Measurements from ENCODE around the gene ZMYND8.

Gene ZMYND8

GRCh38 chr20:47235853-47236638 lies 120.5 kb downstream of the ZMYND8 start:
- no peak for TF ChIP-seq CTCF (IDR thresholded peaks at IDR 0.05)
- Histone ChIP-seq H3K27me3 (no peaks in the 10 kb centered on the region), H3K36me3 (peaks cover 33 to 71% (median 41%) of the 10 kb centered on the region in 3 donors), H3K27ac (no peak overlapping the region), H3K9me3 (no peaks in the 10 kb centered on the region), H3K4me3 (no peak overlapping the region), H3K4me1 (peaks cover 0 to 16% (median 2%) of the 10 kb centered on the region in 4 donors)
- no peak for DNase-seq
- intact Hi-C loops (cut with DNase I; ENCODE audit: low total_unique reads): no loop called here

GRCh38 chr20:47235111-47235510 lies 121.4 kb downstream of the ZMYND8 start:
- intact Hi-C loops (cut with DNase I; ENCODE audit: low total_unique reads): no loop called here
- Histone ChIP-seq H3K36me3 (peaks cover 33 to 75% (median 38%) of the 10 kb centered on the region in 3 donors), H3K27ac (no peak overlapping the region), H3K4me1 (peaks cover 0 to 24% (median 4%) of the 10 kb centered on the region in 4 donors), H3K27me3 (no peaks in the 10 kb centered on the region), H3K4me3 (no peak overlapping the region), H3K9me3 (no peaks in the 10 kb centered on the region)
- DNase-seq: no peak
- TF ChIP-seq CTCF (IDR thresholded peaks at IDR 0.05): no peak

GRCh38 chr20:47233333-47234188 lies 122.9 kb downstream of the ZMYND8 start:
- DNase-seq: no peak
- Histone ChIP-seq H3K27ac (no peak overlapping the region), H3K4me1 (peaks cover 0 to 24% (median 4%) of the 10 kb centered on the region in 4 donors), H3K4me3 (no peak overlapping the region), H3K36me3 (peaks cover 33 to 79% (median 43%) of the 10 kb centered on the region in 3 donors), H3K27me3 (no peaks in the 10 kb centered on the region), H3K9me3 (no peaks in the 10 kb centered on the region)
- no peak for TF ChIP-seq CTCF (IDR thresholded peaks at IDR 0.05)
- intact Hi-C loops (cut with DNase I; ENCODE audit: low total_unique reads): no loop called here

GRCh38 chr20:47232518-47232917 lies 124.0 kb downstream of the ZMYND8 start:
- Histone ChIP-seq H3K27ac (peak overlapping the region; percentile 56 to 70), H3K27me3 (no peaks in the 10 kb centered on the region), H3K9me3 (no peaks in the 10 kb centered on the region), H3K36me3 (peaks cover 31 to 79% (median 39%) of the 10 kb centered on the region in 3 donors), H3K4me1 (peaks cover 0 to 24% (median 4%) of the 10 kb centered on the region in 4 donors), H3K4me3 (no peak overlapping the region)
- intact Hi-C loops (cut with DNase I; ENCODE audit: low total_unique reads): no loop called here
- TF ChIP-seq CTCF (IDR thresholded peaks at IDR 0.05): no peak
- no peak for DNase-seq

- Histone ChIP-seq H3K27ac (peak overlapping the region; percentile 56 to 70), H3K4me1 (peaks cover 0 to 24% (median 4%) of the 10 kb centered on the region in 4 donors), H3K27me3 (no peaks in the 10 kb centered on the region), H3K4me3 (no peak overlapping the region), H3K36me3 (peaks cover 36 to 81% (median 49%) of the 10 kb centered on the region in 3 donors), H3K9me3 (no peaks in the 10 kb centered on the region)
- no peak for TF ChIP-seq CTCF (IDR thresholded peaks at IDR 0.05)
- intact Hi-C loops (cut with DNase I; ENCODE audit: low total_unique reads): no loop called here
- DNase-seq: no peak
Observed at GRCh38 chr20:47231382-47232039, 125.0 kb downstream of the ZMYND8 start.
